ENCODE measurements around the gene SNX15. TPM values are rescaled to one million over a fixed set of nuclear protein-coding genes. Genes with fewer than 3 reads are reported as not detected.

The SNX15 gene
- total and polyA plus RNA-seq, 2 donors: 9.4 to 34.5 TPM

GRCh38 chr11:65032216-65032615 is 5.0 kb downstream of the SNX15 start:
- no peak overlapping the region for H3K4me3 ChIP-seq (ENCODE audit: low read depth, low read length)
- peaks cover 8% of the 10 kb centered on the region for H3K36me3 ChIP-seq (ENCODE audit: insufficient read depth)
- DNase-seq (ENCODE audit: extremely low spot score): no peak
- H3K4me1 ChIP-seq (ENCODE audit: insufficient read depth): no peaks in the 10 kb centered on the region
- 82% methylated on average over 13 of the region's 13 CpGs for WGBS
- H3K27ac ChIP-seq (ENCODE audit: low read depth): no peak overlapping the region

DNA sequence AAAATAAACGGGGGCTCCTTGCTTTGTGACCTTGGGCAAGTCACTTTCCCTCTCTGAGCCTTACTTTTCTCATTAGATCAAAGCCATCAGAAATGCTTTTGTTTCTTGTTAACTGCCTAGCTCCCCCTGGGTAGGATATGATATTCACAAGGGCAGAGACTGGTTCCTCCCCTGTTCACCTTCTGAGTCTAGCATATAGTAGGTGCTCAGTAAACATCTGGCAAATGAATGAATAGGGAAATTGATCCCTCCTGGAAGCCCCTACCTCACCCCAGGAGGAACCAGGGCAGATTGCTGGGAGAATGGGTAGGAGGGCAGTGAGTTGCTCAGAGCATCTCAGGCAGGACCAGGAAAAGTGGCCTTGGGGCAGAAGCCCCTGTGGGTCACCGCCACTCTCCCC is 7.2 kb downstream of the SNX15 start:
- no peak overlapping the region for H3K27ac ChIP-seq (ENCODE audit: low read depth)
- WGBS: 94% methylated on average over 2 of the region's 2 CpGs
- peaks cover 8% of the 10 kb centered on the region for H3K36me3 ChIP-seq (ENCODE audit: insufficient read depth)
- no peaks in the 10 kb centered on the region for H3K4me1 ChIP-seq (ENCODE audit: insufficient read depth)
- no peak overlapping the region for H3K4me3 ChIP-seq (ENCODE audit: low read depth, low read length)
- no peak for DNase-seq (ENCODE audit: extremely low spot score)

GRCh38 chr11:65035579-65035978 is 8.3 kb downstream of the SNX15 start:
- Histone ChIP-seq H3K36me3 (ENCODE audit: insufficient read depth) (peaks cover 8% of the 10 kb centered on the region), H3K27ac (ENCODE audit: low read depth) (no peak overlapping the region), H3K4me3 (ENCODE audit: low read depth, low read length) (no peak overlapping the region), H3K4me1 (ENCODE audit: insufficient read depth) (no peaks in the 10 kb centered on the region)
- DNase-seq (ENCODE audit: extremely low spot score): no peak
- WGBS: 72% methylated on average over 11 of the region's 11 CpGs

DNA sequence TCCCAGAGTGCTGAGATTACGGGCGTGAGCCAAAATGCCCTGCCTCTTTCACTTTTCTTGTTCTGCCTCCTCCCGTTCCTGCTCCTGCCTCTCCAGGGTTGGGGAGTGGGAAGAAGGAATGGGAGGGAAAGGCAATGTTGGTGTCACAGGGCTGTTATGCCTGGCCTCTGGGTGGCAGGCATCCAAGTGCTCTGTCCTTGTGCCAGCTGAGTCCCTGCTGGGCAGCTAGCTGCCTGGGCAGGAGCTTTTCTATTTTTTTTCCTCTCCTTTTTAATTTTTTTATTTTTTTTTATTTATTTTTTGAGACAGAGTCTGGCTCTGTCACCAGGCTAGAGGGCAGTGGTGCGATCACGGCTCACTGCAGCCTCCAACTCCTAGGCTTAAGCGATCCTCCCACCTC is 9.7 kb downstream of the SNX15 start:
- Histone ChIP-seq H3K4me1 (ENCODE audit: insufficient read depth) (no peaks in the 10 kb centered on the region), H3K36me3 (ENCODE audit: insufficient read depth) (peaks cover 7% of the 10 kb centered on the region), H3K4me3 (ENCODE audit: low read depth, low read length) (no peak overlapping the region), H3K27ac (ENCODE audit: low read depth) (no peak overlapping the region)
- DNase-seq (ENCODE audit: extremely low spot score): no peak
- 87% methylated on average over 6 of the region's 6 CpGs for WGBS

DNA sequence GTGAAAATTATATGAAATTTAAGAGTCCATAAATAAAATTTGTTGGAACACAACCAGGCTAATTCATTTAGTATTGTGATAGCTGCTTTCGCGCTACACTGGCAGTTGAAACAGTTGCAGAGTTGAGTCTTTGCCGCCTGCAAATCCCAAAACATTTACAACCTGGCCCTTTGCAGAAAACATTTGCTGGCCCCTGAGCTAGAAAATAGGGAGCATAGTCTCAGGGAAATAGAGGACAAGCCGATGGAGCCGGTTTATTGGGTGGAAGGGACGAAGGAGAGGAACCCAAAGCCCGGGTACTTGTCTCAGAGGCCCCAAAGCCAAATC is 13.2 kb downstream of the SNX15 start:
- WGBS: 12% methylated on average over 7 of the region's 7 CpGs
- peaks cover under 1% of the 10 kb centered on the region for H3K36me3 ChIP-seq (ENCODE audit: insufficient read depth)

GRCh38 chr11:65040847-65041622 is 13.8 kb downstream of the SNX15 start, which contains the start of gene SAC3D1:
TSS of gene SAC3D1 (plus strand) at chr11:65041210. CDS start at chr11:65041293, 83 bp downstream.
- Histone ChIP-seq H3K4me3 (ENCODE audit: low read depth, low read length) (peak within 1 kb of the TSS; percentile 72), H3K36me3 (ENCODE audit: insufficient read depth) (no peaks in the 10 kb centered on the region), H3K4me1 (ENCODE audit: insufficient read depth) (no peaks in the 10 kb centered on the region), H3K27ac (ENCODE audit: low read depth) (peak within 1 kb of the TSS; percentile 93)
- DNase-seq (ENCODE audit: extremely low spot score): peak; percentile 82
- under 1% methylated on average over 91 of the region's 91 CpGs for WGBS

More for the DNA sequence above, 13.2 kb downstream of the SNX15 start:
- Histone ChIP-seq H3K4me3 (ENCODE audit: low read depth, low read length) (peak overlapping the region; percentile 72), H3K27ac (ENCODE audit: low read depth) (peak overlapping the region; percentile 93), H3K4me1 (ENCODE audit: insufficient read depth) (no peaks in the 10 kb centered on the region)
- no peak for DNase-seq (ENCODE audit: extremely low spot score)

GRCh38 chr11:65042891-65043290 is 15.7 kb downstream of the SNX15 start:
- no peak overlapping the region for H3K4me3 ChIP-seq (ENCODE audit: low read depth, low read length)
- no peak overlapping the region for H3K27ac ChIP-seq (ENCODE audit: low read depth)
- no peaks in the 10 kb centered on the region for H3K4me1 ChIP-seq (ENCODE audit: insufficient read depth)
- WGBS: 92% methylated on average over 6 of the region's 6 CpGs
- no peaks in the 10 kb centered on the region for H3K36me3 ChIP-seq (ENCODE audit: insufficient read depth)
- DNase-seq (ENCODE audit: extremely low spot score): no peak

GRCh38 chr11:65043881-65044501 is 16.8 kb downstream of the SNX15 start:
- DNase-seq (ENCODE audit: extremely low spot score): no peak
- Histone ChIP-seq H3K36me3 (ENCODE audit: insufficient read depth) (no peaks in the 10 kb centered on the region), H3K4me1 (ENCODE audit: insufficient read depth) (no peaks in the 10 kb centered on the region), H3K4me3 (ENCODE audit: low read depth, low read length) (no peak overlapping the region), H3K27ac (ENCODE audit: low read depth) (no peak overlapping the region)
- WGBS: 86% methylated on average over 23 of the region's 23 CpGs

DNA sequence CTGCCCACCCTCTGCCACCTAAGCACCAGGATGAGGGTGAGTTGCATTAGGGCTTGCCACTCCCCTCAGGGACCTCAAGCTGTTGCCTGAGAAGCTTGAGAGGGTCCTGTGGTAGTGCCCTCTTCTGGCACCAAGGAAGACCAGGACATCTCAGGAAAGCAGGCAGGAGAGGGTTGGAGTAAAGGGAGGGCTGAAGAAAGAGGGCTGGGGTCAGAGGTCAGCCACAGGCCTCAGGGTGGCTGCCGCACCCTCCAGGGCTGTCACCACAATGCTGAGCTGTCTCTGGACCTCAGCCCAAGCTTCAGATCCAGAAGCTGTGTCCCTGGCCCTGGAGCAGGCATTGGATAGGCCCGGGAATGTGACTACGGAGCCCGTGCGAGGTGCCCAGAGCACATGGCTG is 17.8 kb downstream of the SNX15 start:
- Histone ChIP-seq H3K27ac (ENCODE audit: low read depth) (no peak overlapping the region), H3K36me3 (ENCODE audit: insufficient read depth) (no peaks in the 10 kb centered on the region), H3K4me3 (ENCODE audit: low read depth, low read length) (no peak overlapping the region), H3K4me1 (ENCODE audit: insufficient read depth) (no peaks in the 10 kb centered on the region)
- 91% methylated on average over 5 of the region's 5 CpGs for WGBS
- no peak for DNase-seq (ENCODE audit: extremely low spot score)

GRCh38 chr11:65045728-65046127 is 18.5 kb downstream of the SNX15 start:
- Histone ChIP-seq H3K36me3 (ENCODE audit: insufficient read depth) (no peaks in the 10 kb centered on the region), H3K4me3 (ENCODE audit: low read depth, low read length) (no peak overlapping the region), H3K27ac (ENCODE audit: low read depth) (no peak overlapping the region), H3K4me1 (ENCODE audit: insufficient read depth) (no peaks in the 10 kb centered on the region)
- no peak for DNase-seq (ENCODE audit: extremely low spot score)
- WGBS: 85% methylated on average over 7 of the region's 7 CpGs

DNA sequence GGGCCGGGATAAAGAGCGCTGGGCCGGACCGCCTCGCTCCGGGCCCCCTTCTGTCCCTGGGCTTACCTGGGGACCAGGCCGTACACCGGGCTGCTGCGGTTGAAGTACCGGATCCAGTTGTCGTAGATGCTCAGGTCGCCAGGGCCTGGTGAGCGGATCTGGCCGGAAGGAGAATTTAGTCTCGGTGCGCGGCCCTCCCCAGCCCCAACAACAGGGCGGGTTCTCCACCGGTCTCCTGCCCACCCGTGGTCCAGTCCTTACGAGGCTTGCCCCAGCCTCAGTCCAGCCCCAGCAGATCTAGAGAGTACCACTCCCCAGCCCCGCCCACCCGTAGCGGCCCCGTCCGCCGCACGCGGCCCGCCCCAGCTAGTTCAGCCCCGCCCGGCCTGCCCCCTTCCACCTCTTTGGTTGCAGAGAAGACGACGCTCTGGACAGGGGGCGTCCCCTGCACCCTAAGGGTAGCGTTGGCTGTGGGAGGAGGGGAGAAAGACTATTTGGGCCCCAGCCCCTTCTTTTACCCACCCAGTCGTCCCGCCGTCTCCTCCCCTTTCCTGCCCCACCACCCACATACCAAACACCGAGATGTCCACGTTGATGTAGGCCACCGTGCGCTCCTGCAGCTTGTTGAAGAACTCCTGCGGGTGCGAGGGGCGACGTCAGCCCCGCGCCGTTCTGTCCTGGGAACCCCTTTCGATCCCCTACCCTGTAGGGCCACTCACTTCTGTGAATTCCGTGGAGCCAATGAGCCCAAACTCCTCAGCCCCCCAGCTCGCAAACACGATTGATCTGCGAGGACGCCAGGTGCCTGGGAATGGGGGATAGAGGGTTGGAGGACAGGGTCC is 20.6 kb downstream of the SNX15 start:
- Histone ChIP-seq H3K4me3 (ENCODE audit: low read depth, low read length) (peak overlapping the region; percentile 54), H3K4me1 (ENCODE audit: insufficient read depth) (no peaks in the 10 kb centered on the region), H3K36me3 (ENCODE audit: insufficient read depth) (no peaks in the 10 kb centered on the region), H3K27ac (ENCODE audit: low read depth) (peak overlapping the region; percentile 35)
- 9% methylated on average over 56 of the region's 56 CpGs for WGBS
- DNase-seq (ENCODE audit: extremely low spot score): no peak

- no peak for DNase-seq (ENCODE audit: extremely low spot score)
- no peak overlapping the region for H3K4me3 ChIP-seq (ENCODE audit: low read depth, low read length)
- no peaks in the 10 kb centered on the region for H3K4me1 ChIP-seq (ENCODE audit: insufficient read depth)
- 82% methylated on average over 9 of the region's 9 CpGs for WGBS
- no peaks in the 10 kb centered on the region for H3K36me3 ChIP-seq (ENCODE audit: insufficient read depth)
- no peak overlapping the region for H3K27ac ChIP-seq (ENCODE audit: low read depth)
These were observed 24.2 kb downstream of the SNX15 start for GRCh38 chr11:65051398-65051858.

- DNase-seq (ENCODE audit: extremely low spot score): no peak
- H3K4me3 ChIP-seq (ENCODE audit: low read depth, low read length): no peak overlapping the region
- no peak overlapping the region for H3K27ac ChIP-seq (ENCODE audit: low read depth)
- 47% methylated on average over 8 of the region's 8 CpGs for WGBS
- H3K36me3 ChIP-seq (ENCODE audit: insufficient read depth): no peaks in the 10 kb centered on the region
- no peaks in the 10 kb centered on the region for H3K4me1 ChIP-seq (ENCODE audit: insufficient read depth)
These were observed 26.7 kb downstream of the SNX15 start for GRCh38 chr11:65053827-65054508.

All from urinary bladder (tissue), 4 donors.